ENCODE results near the gene IGLL1. TPM values are rescaled to one million over a fixed set of nuclear protein-coding genes. Genes with fewer than 3 reads are reported as not detected.

The IGLL1 gene
- total RNA-seq, 4 donors from 2014 or later: not detected

- intact Hi-C loops (cut with DNase I; ENCODE audit: low total_unique reads): no loop called here
- no peak for DNase-seq (ENCODE audit: low spot score in 2 of 2)
- H3K4me3 ChIP-seq (ENCODE audit: low read depth, poor library complexity, severe bottlenecking): no peak overlapping the region
- TF ChIP-seq POLR2A (IDR thresholded peaks at IDR 0.05) (no peak), CTCF (IDR thresholded peaks at IDR 0.05) (no peak)
- 77 to 84% methylated on average over 19 of the region's 19 CpGs for WGBS, 2 donors
Measured at GRCh38 chr22:23527971-23528740, 51.9 kb downstream of the IGLL1 start.

GRCh38 chr22:23526596-23527316 is 53.3 kb downstream of the IGLL1 start:
- no peak overlapping the region for H3K4me3 ChIP-seq (ENCODE audit: low read depth, poor library complexity, severe bottlenecking)
- 63 to 67% methylated on average over 17 of the region's 17 CpGs for WGBS, 2 donors
- no peak for TF ChIP-seq POLR2A (IDR thresholded peaks at IDR 0.05)
- no peak for TF ChIP-seq CTCF (IDR thresholded peaks at IDR 0.05)
- intact Hi-C loops (cut with DNase I; ENCODE audit: low total_unique reads): no loop called here
- no peak for DNase-seq (ENCODE audit: low spot score in 2 of 2)

- no peak for TF ChIP-seq POLR2A (IDR thresholded peaks at IDR 0.05)
- WGBS, 2 donors: 82 to 91% methylated on average over 11 of the region's 11 CpGs
- H3K4me3 ChIP-seq (ENCODE audit: low read depth, poor library complexity, severe bottlenecking): no peak overlapping the region
- intact Hi-C loops (cut with DNase I; ENCODE audit: low total_unique reads): no loop called here
- no peak for DNase-seq (ENCODE audit: low spot score in 2 of 2)
Measured at GRCh38 chr22:23525510-23525909, 54.6 kb downstream of the IGLL1 start.

GRCh38 chr22:23524226-23524625 is 55.9 kb downstream of the IGLL1 start:
- no peak for DNase-seq (ENCODE audit: low spot score in 2 of 2)
- 96 to 97% methylated on average over 6 of the region's 6 CpGs for whole genome bisulfite sequencing, 2 donors
- no peak for TF ChIP-seq POLR2A (IDR thresholded peaks at IDR 0.05)
- TF ChIP-seq CTCF (IDR thresholded peaks at IDR 0.05): no peak
- intact Hi-C loops (cut with DNase I; ENCODE audit: low total_unique reads): no loop called here
- no peak overlapping the region for H3K4me3 ChIP-seq (ENCODE audit: low read depth, poor library complexity, severe bottlenecking)

GRCh38 chr22:23523713-23524112 is 56.4 kb downstream of the IGLL1 start:
- intact Hi-C loops (cut with DNase I; ENCODE audit: low total_unique reads): no loop called here
- WGBS, 2 donors: 88 to 94% methylated on average over 8 of the region's 8 CpGs
- TF ChIP-seq POLR2A (IDR thresholded peaks at IDR 0.05) (no peak), CTCF (IDR thresholded peaks at IDR 0.05) (no peak)
- no peak for DNase-seq (ENCODE audit: low spot score in 2 of 2)
- no peak overlapping the region for H3K4me3 ChIP-seq (ENCODE audit: low read depth, poor library complexity, severe bottlenecking)

Other genes with a start within 250 kb of the IGLL1 start
- gene DRICH1, start 52.0 kb upstream of the IGLL1 start, total RNA-seq: under 1 TPM in 1 of 4 donors, not detected in 3; 0.75 TPM
- gene RGL4, start 110.7 kb upstream of the IGLL1 start, total RNA-seq: under 1 TPM in 1 of 4 donors, not detected in 3; 0.39 TPM
- gene ZNF70, start 170.8 kb upstream of the IGLL1 start, total RNA-seq: 1 to 10 TPM in 3 of 4 donors, under 1 TPM in 1; 0.63 to 3.2 (median 2.0) TPM
- not detected for gene VPREB3, start 174.1 kb upstream of the IGLL1 start, total RNA-seq
- gene C22orf15, start 182.7 kb upstream of the IGLL1 start, total RNA-seq: not detected
- gene CHCHD10, start 187.7 kb upstream of the IGLL1 start, total RNA-seq: 10 to 100 TPM in 2 of 4 donors, 1 to 10 TPM in 2; 3.8 to 28.3 (median 11.4) TPM
- gene MMP11, start 192.6 kb upstream of the IGLL1 start, total RNA-seq: 1 to 10 TPM in 3 of 4 donors, under 1 TPM in 1; 0.51 to 2.7 (median 1.9) TPM
- gene SMARCB1, start 206.7 kb upstream of the IGLL1 start, total RNA-seq: 10 to 100 TPM; 52.2 to 61.6 (median 55.2) TPM